Spleen (tissue), 11 donors: ENCODE data around the gene EXOSC7. TPM values are rescaled to one million over a fixed set of nuclear protein-coding genes. Genes with fewer than 3 reads are reported as not detected.

Experiments used
- DNase-seq: peaks from one replicate; pipeline ENCODE4 v3.0.0-alpha.2; 2020
- H3K27ac ChIP-seq, 8 donors: fragments of 200-600 bp; sonication (generic) in 7 of 8; 1 replicate in 4 of 8; 2 replicates in 4 of 8; pipeline versions ENCODE4 v1.5.0 to v1.8.0; 2016 to 2021; ENCODE audit warnings: inconsistent platforms in 4 of 8, mild to moderate bottlenecking in 4 of 8, moderate library complexity in 1 of 8
- H3K27me3 ChIP-seq, 7 donors: fragments of 200-600 bp; sonication (generic) in 6 of 7; replicated peaks in 1 of 7; 1 replicate in 4 of 7; 2 replicates in 3 of 7; pipeline versions ENCODE4 v1.5.0 to v1.8.0; 2016 to 2021; ENCODE audit warnings: inconsistent platforms in 3 of 7, mild to moderate bottlenecking in 1 of 7
- H3K36me3 ChIP-seq, 6 donors: fragments of 200-600 bp; sonication (generic) in 5 of 6; 1 replicate in 4 of 6; 2 replicates in 2 of 6; pipeline versions ENCODE4 v1.5.0 to v1.8.0; 2016 to 2021; ENCODE audit warnings: inconsistent platforms in 2 of 6
- H3K4me1 ChIP-seq, 6 donors: fragments of 200-600 bp; sonication (generic) in 5 of 6; 1 replicate in 3 of 6; 2 replicates in 3 of 6; pipeline versions ENCODE4 v1.5.0 to v1.8.0; 2016 to 2021; ENCODE audit warnings: inconsistent platforms in 3 of 6
- H3K4me3 ChIP-seq, 8 donors: fragments of 200-600 bp; sonication (generic) in 7 of 8; 1 replicate in 4 of 8; 2 replicates in 4 of 8; pipeline versions ENCODE4 v1.5.0 to v1.8.0; 2016 to 2021; ENCODE audit warnings: inconsistent platforms in 4 of 8, mild to moderate bottlenecking in 4 of 8, moderate library complexity in 2 of 8
- H3K9me3 ChIP-seq, 8 donors: fragments of 200-600 bp; sonication (generic) in 7 of 8; 1 replicate in 4 of 8; 2 replicates in 4 of 8; pipeline versions ENCODE4 v1.5.0 to v1.8.0; 2016 to 2021; ENCODE audit warnings: inconsistent platforms in 4 of 8
- CTCF ChIP-seq, 11 experiments: fragments of 200-600 bp in 7 of 11; fragments of 450-650 bp in 4 of 11; sonication (generic) in 4 of 11; IDR thresholded peaks in 8 of 11; conservative IDR thresholded peaks in 3 of 11; 1 replicate in 7 of 11; 2 replicates in 4 of 11; pipeline versions ENCODE4 v1.4.0 to v1.8.0; 2016 to 2021; ENCODE audit warnings: antibody characterized with exemption in 11 of 11, inconsistent platforms in 4 of 11, mild to moderate bottlenecking in 1 of 11
- POLR2A ChIP-seq, 3 donors: fragments of 450-650 bp; IDR thresholded peaks; one replicate each; pipeline ENCODE4 v1.5.1; 2017; ENCODE audit warnings: antibody characterized with exemption in 3 of 3, mild to moderate bottlenecking in 1 of 3
- POLR2AphosphoS5 ChIP-seq, 3 donors: sonication (generic); formaldehyde crosslinking; IDR thresholded peaks; one replicate each; pipeline ENCODE4 v1.5.1; 2017; ENCODE audit warnings: antibody characterized with exemption in 3 of 3
- WGBS, 5 donors: extraction: QIAGEN DNeasy Blood & Tissue Kit in 3 of 5; methylation state at CpG; one replicate each; pipeline versions ENCODE4 v1.1.5 to v1.1.7; 2013 to 2018; 5-methylcytosine and 5-hydroxymethylcytosine counted together
- intact Hi-C: fragments of 100-400 bp; cut with DNase I; formaldehyde crosslinking; loops from one replicate; pipeline ENCODE4 v1.15.0; 2023; ENCODE audit warnings: low total_unique reads
- polyA plus RNA-seq, 3 donors: library from polyadenylated mRNA; stranded (reverse); fragments of 200-250 nt; gene quantifications; one replicate each; pipeline ENCODE4 v1.2.1, GENCODE V29; 2013
- total RNA-seq, 7 donors: library from RNA; depleted of rRNA in 3 of 7; stranded (reverse); fragments of >200 nt in 3 of 7; fragmentation: NEBNext Ultra II Directional in 4 of 7; extraction: Animal tissue kit (Norgen Biotek cat#: 25700) in 4 of 7; gene quantifications; one replicate each; pipeline versions ENCODE4 v1.1.0 to v1.2.1, GENCODE V29; 2016 to 2021
- donor health status: healthy with polysubstance abuse.
- donor health status: DM: no; HTN: no; CAD: no; lungs with moderate emphysema.
- donor health status: DM: no; HTN: no; CAD: no.
- donor health status: Bipolar disorder and iron deficiency.
- donor health status: healthy.
- donor health status: DM: no; HTN: no; CAD: no.
- donor health status: DM: yes; HTN: yes; CAD: no.

The EXOSC7 gene
- total and polyA plus RNA-seq, 10 donors, result 28.4 to 43.7 (median 36.8) TPM

GRCh38 chr3:45001738-45002137 is 25.7 kb downstream of the EXOSC7 start:
- Histone ChIP-seq H3K36me3 (peaks cover 0 to 98% (median 58%) of the 10 kb centered on the region in 6 donors), H3K27ac (peak overlapping the region in 1 of 8 donors; percentile 74), H3K4me1 (peaks cover 0 to 13% (median 5%) of the 10 kb centered on the region in 6 donors), H3K27me3 (no peaks in the 10 kb centered on the region), H3K9me3 (peaks cover 0 to 12% (median 4%) of the 10 kb centered on the region in 8 donors), H3K4me3 (no peak overlapping the region)
- TF ChIP-seq POLR2AphosphoS5 (IDR thresholded peaks at IDR 0.05) (no peak), CTCF (IDR thresholded peaks at IDR 0.05 in 8 of 11, conservative IDR thresholded peaks at IDR 0.05 in 3 of 11) (no peak), POLR2A (IDR thresholded peaks at IDR 0.05) (no peak)
- no peak for DNase-seq
- intact Hi-C loops, result no loop called here
- 95 to 98% (median 97%) methylated on average over 3 of the region's 3 CpGs for WGBS, 5 donors

DNA sequence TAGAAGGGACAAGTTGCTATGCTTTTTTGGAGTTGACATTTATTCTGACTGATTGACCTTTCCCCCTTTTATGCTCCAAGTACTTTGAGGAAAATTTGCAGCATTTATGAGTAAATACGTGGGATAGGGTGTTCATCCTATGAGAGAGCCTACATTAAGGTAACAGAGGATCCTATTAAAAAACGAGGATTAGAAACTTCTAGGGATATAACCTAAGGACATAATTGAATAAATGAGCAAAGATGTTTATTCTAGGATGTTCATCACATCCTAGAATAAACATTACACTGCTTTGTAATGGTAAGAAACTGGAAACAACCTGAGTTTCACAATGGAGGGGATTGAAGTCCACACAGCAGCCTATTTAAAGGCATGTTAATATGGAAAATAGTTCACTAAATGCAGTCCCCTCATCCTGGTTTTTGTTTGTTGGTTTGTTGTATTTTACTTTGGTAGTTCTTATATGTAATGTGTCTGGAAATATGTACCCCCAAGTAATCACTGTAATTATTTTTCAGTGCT is 26.2 kb downstream of the EXOSC7 start:
- peaks cover 0 to 98% (median 59%) of the 10 kb centered on the region in 6 donors for H3K36me3 ChIP-seq
- H3K27ac ChIP-seq, result peak overlapping the region in 2 of 8 donors; percentile 0 to 16
- intact Hi-C loops, result no loop called here

DNA sequence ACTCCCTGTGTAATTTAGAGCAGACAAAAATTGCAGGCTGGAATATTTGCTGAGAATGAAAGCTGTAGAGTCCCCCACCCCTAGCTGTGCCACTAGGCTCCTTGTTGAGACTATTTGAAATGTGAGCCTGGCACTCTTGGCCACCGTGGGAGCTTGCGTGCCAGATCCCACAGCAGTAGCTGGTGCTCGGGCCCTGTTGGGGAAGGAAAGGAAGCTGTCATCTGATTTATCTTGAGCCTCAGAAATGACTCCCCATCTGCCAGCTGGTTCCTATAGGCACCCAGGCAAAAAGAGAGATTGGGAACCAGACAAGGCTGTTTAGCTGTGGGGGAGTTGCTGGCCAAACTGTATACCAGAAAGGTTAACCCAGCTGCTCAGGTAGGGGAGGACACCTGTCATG is 26.7 kb downstream of the EXOSC7 start:
- DNase-seq, result no peak
- H3K36me3 ChIP-seq, result peaks cover 0 to 98% (median 58%) of the 10 kb centered on the region in 6 donors
- peak overlapping the region in 3 of 8 donors; percentile 0 to 16 (median 14) for H3K27ac ChIP-seq
- intact Hi-C loops, result no loop called here
- H3K4me3 ChIP-seq, result no peak overlapping the region
- no peaks in the 10 kb centered on the region for H3K27me3 ChIP-seq
- H3K4me1 ChIP-seq, result peaks cover 0 to 13% (median 5%) of the 10 kb centered on the region in 6 donors
- WGBS, 5 donors, result 62 to 82% (median 69%) methylated on average over 3 of the region's 3 CpGs
- peaks cover 0 to 12% (median 4%) of the 10 kb centered on the region in 8 donors for H3K9me3 ChIP-seq
- TF ChIP-seq CTCF (IDR thresholded peaks at IDR 0.05 in 8 of 11, conservative IDR thresholded peaks at IDR 0.05 in 3 of 11), result no peak
- no peak for TF ChIP-seq POLR2AphosphoS5 (IDR thresholded peaks at IDR 0.05)
- TF ChIP-seq POLR2A (IDR thresholded peaks at IDR 0.05), result no peak

More for the DNA sequence above, 26.2 kb downstream of the EXOSC7 start:
- no peak for TF ChIP-seq CTCF (IDR thresholded peaks at IDR 0.05 in 8 of 11, conservative IDR thresholded peaks at IDR 0.05 in 3 of 11)
- no peak for TF ChIP-seq POLR2A (IDR thresholded peaks at IDR 0.05)
- TF ChIP-seq POLR2AphosphoS5 (IDR thresholded peaks at IDR 0.05), result no peak
- 90 to 96% (median 91%) methylated on average over 2 of the region's 2 CpGs for WGBS, 5 donors
- Histone ChIP-seq H3K9me3 (peaks cover 0 to 12% (median 4%) of the 10 kb centered on the region in 8 donors), H3K4me1 (peaks cover 0 to 13% (median 5%) of the 10 kb centered on the region in 6 donors), H3K27me3 (no peaks in the 10 kb centered on the region), H3K4me3 (no peak overlapping the region)
- no peak for DNase-seq

DNA sequence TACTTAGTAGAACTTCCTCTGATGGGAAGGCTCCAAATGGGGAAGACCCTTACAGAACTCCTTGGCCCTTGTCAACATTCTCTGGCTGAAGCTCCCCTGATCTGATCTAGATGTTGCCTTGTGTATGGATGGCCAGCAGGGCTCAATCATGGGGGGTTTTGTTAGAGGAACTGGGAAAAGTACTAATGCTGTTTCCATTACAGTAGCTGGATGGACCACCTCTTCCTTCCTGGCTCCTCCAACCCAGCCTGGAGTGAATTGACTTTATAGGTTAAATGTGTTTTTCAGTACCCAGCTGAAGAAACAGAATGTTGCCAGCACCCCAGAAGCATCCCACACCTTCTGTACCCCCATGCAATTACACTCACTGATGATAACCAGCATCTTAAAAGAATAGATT is 27.4 kb downstream of the EXOSC7 start:
- TF ChIP-seq POLR2A (IDR thresholded peaks at IDR 0.05), result no peak
- TF ChIP-seq CTCF (IDR thresholded peaks at IDR 0.05 in 8 of 11, conservative IDR thresholded peaks at IDR 0.05 in 3 of 11), result no peak
- TF ChIP-seq POLR2AphosphoS5 (IDR thresholded peaks at IDR 0.05), result no peak
- H3K9me3 ChIP-seq, result peaks cover 0 to 12% (median 4%) of the 10 kb centered on the region in 8 donors
- no peak for DNase-seq
- H3K27me3 ChIP-seq, result no peaks in the 10 kb centered on the region
- peak overlapping the region in 1 of 8 donors; percentile 38 for H3K27ac ChIP-seq
- peaks cover 0 to 98% (median 56%) of the 10 kb centered on the region in 6 donors for H3K36me3 ChIP-seq
- H3K4me1 ChIP-seq, result peaks cover 0 to 13% (median 5%) of the 10 kb centered on the region in 6 donors
- no peak overlapping the region for H3K4me3 ChIP-seq
- intact Hi-C loops, result no loop called here
